K562 (cell line): ENCODE results near the gene RBX1. TPM values are rescaled to one million over a fixed set of nuclear protein-coding genes. Genes with fewer than 3 reads are reported as not detected.

Source experiments
- ATAC-seq: fragments of 200-7000 bp; cut with Tn5 transposase; 3 replicates; pipeline ENCODE4 v1.9.1; 2020; ENCODE audit warnings: moderate library complexity
- BruUV-seq: library from RNA; stranded (reverse); fragments of 400-500 nt; replicated peaks from 2 replicates; lab custom pipeline; 2021; lab: Mats Ljungman, UMichigan
- CTCF ChIA-PET: fragments of 300-600 bp; formaldehyde crosslinking; extraction: SDS; loops from one replicate; lab custom pipeline; 2021; ENCODE audit warnings: low intra/inter-chr PET ratio; lab: Yijun Ruan, JAX
- POLR2A ChIA-PET: fragments of 300-600, 350-650 bp; sonication (Branson Sonifier 250); formaldehyde crosslinking; extraction: SDS; loops from one replicate; lab custom pipeline; 2021; ENCODE audit warnings: antibody characterized with exemption, inconsistent platforms; lab: Yijun Ruan, JAX
- DNase-seq, 4 experiments: peaks; one replicate each; pipeline versions ENCODE4 v3.0.0 to v3.0.0-alpha.2; 2011 to 2018; ENCODE audit warnings: low spot score in 3 of 4, mixed read lengths in 3 of 4; ENCODE audit errors: extremely low read depth in 1 of 4
- FAIRE-seq: peaks from 2 replicates; lab custom pipeline; 2011; peaks lifted over from hg19 to GRCh38; lab: Jason Lieb, UNC
- H2AFZ ChIP-seq: 2 replicates; pipeline ENCODE4 v1.6.0; 2011; ENCODE audit warnings: low read depth, low read length, control low read depth, inconsistent platforms
- H3K27ac ChIP-seq: fragments of 200-600 bp; 3 replicates; pipeline ENCODE4 v1.8.0; 2011; ENCODE audit warnings: low read depth, mild to moderate bottlenecking, control low read depth, inconsistent platforms, low read length, moderate library complexity, mixed read lengths; ENCODE audit errors: extremely low read depth
- H3K27me3 ChIP-seq, 2 experiments: fragments of 300-600 bp in 1 of 2; 2 replicates in 1 of 2; 3 replicates in 1 of 2; pipeline versions ENCODE4 v1.6.0 to v1.8.0; 2011; ENCODE audit warnings: inconsistent platforms in 2 of 2, low read length in 2 of 2, mild to moderate bottlenecking in 1 of 2, mixed read lengths in 1 of 2, moderate library complexity in 1 of 2; ENCODE audit not compliant: control insufficient read depth in 2 of 2, insufficient read depth in 2 of 2
- H3K36me3 ChIP-seq: fragments of 300-600 bp; 3 replicates; pipeline ENCODE4 v1.8.0; 2011; ENCODE audit warnings: mild to moderate bottlenecking, low read length, inconsistent platforms; ENCODE audit not compliant: control insufficient read depth, insufficient read depth
- H3K4me1 ChIP-seq, 2 experiments: fragments of 200-600 bp in 1 of 2; replicated peaks in 1 of 2; 2 replicates in 1 of 2; 3 replicates in 1 of 2; pipeline versions ENCODE4 v1.5.1 to v1.8.0; 2011; ENCODE audit warnings: inconsistent platforms in 2 of 2, low read length in 2 of 2, mild to moderate bottlenecking in 1 of 2, mixed read lengths in 1 of 2, moderate library complexity in 1 of 2; ENCODE audit not compliant: control insufficient read depth in 2 of 2, insufficient read depth in 2 of 2
- H3K4me2 ChIP-seq: 2 replicates; pipeline ENCODE4 v1.6.1; 2011; ENCODE audit warnings: low read length, control low read depth, inconsistent platforms, mixed read lengths; ENCODE audit not compliant: insufficient read depth
- H3K4me3 ChIP-seq: fragments of 200-600 bp; sonication (generic), shearing (Covaris generic); 2 replicates; pipeline ENCODE4 v1.5.1; 2016; ENCODE audit warnings: control low read depth, inconsistent platforms
- H3K79me2 ChIP-seq: fragments of 200-600 bp; 3 replicates; pipeline ENCODE4 v1.8.0; 2011; ENCODE audit warnings: low read length, inconsistent platforms; ENCODE audit not compliant: control insufficient read depth, insufficient read depth
- H3K9ac ChIP-seq, 2 experiments: 2 replicates each; pipeline versions ENCODE4 v1.6.0 to v1.6.1; 2011; ENCODE audit warnings: low read depth in 2 of 2, low read length in 2 of 2, control low read depth in 1 of 2, inconsistent platforms in 1 of 2, mild to moderate bottlenecking in 1 of 2, mixed read lengths in 1 of 2; ENCODE audit not compliant: insufficient read depth in 1 of 2
- H3K9me1 ChIP-seq: one replicate; pipeline ENCODE4 v1.6.0; 2011; ENCODE audit warnings: inconsistent platforms, mild to moderate bottlenecking, low read length, moderate library complexity; ENCODE audit not compliant: control insufficient read depth, insufficient read depth
- H3K9me3 ChIP-seq: replicated peaks from 2 replicates; pipeline ENCODE4 v1.5.1; 2011; ENCODE audit warnings: low read depth, low read length, inconsistent platforms; ENCODE audit not compliant: control insufficient read depth, insufficient read depth
- H4K20me1 ChIP-seq: replicated peaks from 2 replicates; pipeline ENCODE4 v1.6.1; 2011; ENCODE audit warnings: low read length, inconsistent platforms, mixed read lengths; ENCODE audit not compliant: control insufficient read depth, insufficient read depth
- BACH1 ChIP-seq: fragments of 200-800 bp; sonication (Bioruptor generic); IDR thresholded peaks from 2 replicates; pipeline ENCODE4 v1.6.1; 2016; ENCODE audit warnings: missing genetic modification characterization, missing compliant biosample characterization
- FOXA3 ChIP-seq, 2 experiments: fragments of 450-650 bp in 1 of 2; sonication (generic) in 1 of 2; formaldehyde crosslinking; IDR thresholded peaks in 1 of 2; conservative IDR thresholded peaks in 1 of 2; 2 replicates each; pipeline versions ENCODE4 v1.4.0 to v1.8.0; 2020 to 2022; ENCODE audit warnings: mild to moderate bottlenecking in 2 of 2, missing genetic modification reagents in 1 of 2
- NONO ChIP-seq, 2 experiments: fragments of 200-400 bp in 1 of 2; fragments of 450-650 bp in 1 of 2; formaldehyde crosslinking in 1 of 2; IDR thresholded peaks; 2 replicates each; pipeline ENCODE4 v1.6.1; 2017; ENCODE audit warnings: low read depth in 2 of 2, mild to moderate bottlenecking in 2 of 2, moderate library complexity in 2 of 2, low read length in 1 of 2
- NR0B1 ChIP-seq: fragments of 450-650 bp; IDR thresholded peaks from one replicate; pipeline ENCODE4 v1.6.1; 2018; ENCODE audit warnings: mild to moderate bottlenecking, moderate library complexity; ENCODE audit not compliant: partially characterized antibody
- RCOR1 ChIP-seq, 2 experiments: IDR thresholded peaks; 2 replicates each; pipeline ENCODE4 v1.6.1; 2012; ENCODE audit warnings: low read depth in 2 of 2, low read length in 2 of 2, borderline replicate concordance in 1 of 2, improper control_type of control experiment in 1 of 2
- SMAD3 ChIP-seq: fragments of 450-650 bp; formaldehyde crosslinking; conservative IDR thresholded peaks from 2 replicates; pipeline ENCODE4 v1.4.0; 2020; ENCODE audit warnings: mild to moderate bottlenecking
- TFAM ChIP-seq: fragments of 250-450 bp; sonication (Bioruptor Pico); conservative IDR thresholded peaks from 2 replicates; pipeline ENCODE4 v1.5.0; 2021; ENCODE audit warnings: mild to moderate bottlenecking, moderate library complexity
- TOE1 ChIP-seq, 2 experiments: fragments of 450-650 bp in 1 of 2; sonication (generic) in 1 of 2; formaldehyde crosslinking in 1 of 2; IDR thresholded peaks; 2 replicates each; pipeline versions ENCODE4 v1.7.1 to v1.8.0; 2016 to 2022; ENCODE audit warnings: borderline replicate concordance in 2 of 2, mild to moderate bottlenecking in 2 of 2, antibody characterized with exemption in 1 of 2, inconsistent platforms in 1 of 2, low read depth in 1 of 2, missing genetic modification reagents in 1 of 2, moderate library complexity in 1 of 2
- ZNF212 ChIP-seq: fragments of 450-650 bp; formaldehyde crosslinking; IDR thresholded peaks from 2 replicates; pipeline ENCODE4 v1.4.0; 2020; ENCODE audit warnings: mild to moderate bottlenecking
- ZNF592 ChIP-seq: fragments of 450-650 bp; IDR thresholded peaks from 2 replicates; pipeline ENCODE4 v1.6.1; 2017; ENCODE audit warnings: antibody characterized with exemption, mild to moderate bottlenecking
- WGBS: fragments of 100-300 bp; shearing (Covaris generic); methylation state at CpG from one replicate; pipeline ENCODE4 v1.1.6; 2016; ENCODE audit warnings: low coverage, mixed read lengths; ENCODE audit not compliant: insufficient coverage; ENCODE audit errors: missing lambda C conversion rate; 5-methylcytosine and 5-hydroxymethylcytosine counted together
- in situ Hi-C: fragments of 300-500 bp; cut with MboI; formaldehyde crosslinking; loops from 4 replicates; pipeline ENCODE4 v1.15.0; 2018; ENCODE audit warnings: inconsistent platforms, mixed read lengths
- intact Hi-C: fragments of 100-400 bp; cut with micrococcal nuclease; formaldehyde crosslinking; loops from 2 replicates; pipeline ENCODE4 v1.14.2; 2022
- polyA plus RNA-seq, 8 experiments: library from polyadenylated mRNA; depleted of rRNA in 4 of 8; stranded (reverse) in 5 of 8; unstranded in 3 of 8; fragments of >200 nt; fragmentation: Nextera tagmentation in 2 of 8; fragmentation: Illumina TruSeq in 1 of 8; extraction: Ambion mirVana in 2 of 8; extraction: Trizol in 1 of 8; gene quantifications; 2 replicates each; pipeline versions ENCODE4 v1.2.1 to v1.2.3, GENCODE V29; 2011 to 2014; ENCODE audit warnings: inconsistent platforms in 1 of 8, missing spikeins in 1 of 8
- total RNA-seq, 7 experiments: library from RNA; depleted of rRNA in 6 of 7; stranded (reverse); fragments of >200 nt in 6 of 7; fragmentation: Illumina TruSeq in 2 of 7; extraction: Trizol in 2 of 7; gene quantifications; 2 replicates each; pipeline versions ENCODE4 v1.2.1 to v1.2.3, GENCODE V29; 2011 to 2021; ENCODE audit warnings: low replicate concordance in 1 of 7

RBX1 gene
- total and polyA plus RNA-seq, 9 of the 15 experiments (the other 6 are each of a cell fraction or from before 2014, with no cell fraction given) = 44.0 to 259 (median 67.9) TPM

GRCh38 chr22:40951795-40952605 is 822 bp downstream of the RBX1 start:
- ATAC-seq = peak; percentile 29
- peaks cover 33% of the 10 kb centered on the region for H3K36me3 ChIP-seq
- H3K9me3 ChIP-seq = no peaks in the 10 kb centered on the region
- peak overlapping the region; percentile 81 to 90 for H3K9ac ChIP-seq
- H3K4me1 ChIP-seq = peaks cover 22 to 23% of the 10 kb centered on the region in 2 experiments; a peak in 4 of 5 replicates
- in situ Hi-C loops = loop anchor here (10.0 kb wide), 1 partner anchor 133 kb away; no protein-coding TSS in a partner anchor
- peak overlapping the region; percentile 61 for H2AFZ ChIP-seq
- no peaks in the 10 kb centered on the region for H4K20me1 ChIP-seq
- peak overlapping the region; percentile 79 for H3K4me2 ChIP-seq
- 0% methylated on average over 14 of the region's 21 CpGs for WGBS
- no peaks in the 10 kb centered on the region for H3K27me3 ChIP-seq
- POLR2A ChIA-PET = interaction anchor here (0.6 to 0.8 kb wide), 7 partner anchors 9 to 355 kb away, joined by 3 to 4 read pairs (median 3); partner anchors contain the start of gene RANGAP1
- CTCF ChIA-PET = no interaction called here
- H3K4me3 ChIP-seq = peak overlapping the region; percentile 47
- no peaks in the 10 kb centered on the region for H3K9me1 ChIP-seq
- intact Hi-C loops = loop anchor here (1.0 kb wide), 1 partner anchor 139 kb away; no protein-coding TSS in a partner anchor
- peak in 1 of 4 experiments; percentile 17 for DNase-seq
- FAIRE-seq = peak; percentile 11
- BruUV-seq = TSS peak; percentile 66
- H3K27ac ChIP-seq = peak overlapping the region; percentile 77
- H3K79me2 ChIP-seq = peaks cover 50% of the 10 kb centered on the region
- no peak for TF ChIP-seq NONO (IDR thresholded peaks at IDR 0.05; ENCODE audit: low read depth in 2 of 2, low read length in 1 of 2)
- TF ChIP-seq NR0B1 = no peak
- TF ChIP-seq RCOR1 (IDR thresholded peaks at IDR 0.05; ENCODE audit: borderline replicate concordance in 1 of 2, low read depth in 2 of 2, low read length in 2 of 2) = no peak
- no peak for TF ChIP-seq TFAM (CRISPR knock-in tag)
- no peak for TF ChIP-seq TOE1 (IDR thresholded peaks at IDR 0.05; ENCODE audit: borderline replicate concordance)
- no peak for TF ChIP-seq TOE1 (CRISPR knock-in tag; IDR thresholded peaks at IDR 0.05; ENCODE audit: borderline replicate concordance, low read depth)
- peak; percentile 50; the same call in 1 of the 2 replicates for TF ChIP-seq ZNF592
- TF ChIP-seq SMAD3 (CRISPR knock-in tag) = no peak
- no peak for TF ChIP-seq ZNF212 (CRISPR knock-in tag)
- no peak for TF ChIP-seq FOXA3 (CRISPR knock-in tag; conservative IDR thresholded peaks at IDR 0.05 in 1 of 2, IDR thresholded peaks at IDR 0.05 in 1 of 2)
- TF ChIP-seq BACH1 (tag) = 0 out of 2 replicates have a peak, but pooled peaks have one; percentile 21
